ENCODE data around the gene SLC6A12. TPM values are rescaled to one million over a fixed set of nuclear protein-coding genes. Genes with fewer than 3 reads are reported as not detected.

Gene SLC6A12
- total RNA-seq, 1 experiment from 2014 or later = 2.1 TPM

DNA sequence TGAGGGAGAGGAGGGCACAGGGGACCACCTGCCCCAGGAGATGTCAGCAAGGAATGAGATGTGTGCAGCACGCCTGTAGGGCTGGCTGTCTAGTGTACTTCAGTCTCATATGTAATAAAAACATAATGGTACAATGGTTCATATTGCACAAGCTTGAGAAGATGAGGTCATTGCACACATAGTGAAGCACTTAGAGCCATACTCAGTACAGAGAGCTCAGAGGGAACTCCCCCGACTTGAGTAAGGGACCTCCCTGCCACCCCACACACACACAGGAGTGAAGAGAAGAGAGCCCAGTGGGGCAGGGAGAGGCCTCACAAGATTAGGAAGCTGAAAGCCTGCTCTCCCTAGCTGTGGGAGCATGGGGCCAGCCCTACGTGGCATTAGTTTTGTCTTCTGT, 61.5 kb downstream of the SLC6A12 start:
- POLR2A ChIA-PET = no interaction called here
- H3K27me3 ChIP-seq (replicated peaks; ENCODE audit: control insufficient read depth, insufficient read depth, low read length) = no peaks in the 10 kb centered on the region
- H3K36me3 ChIP-seq (ENCODE audit: control insufficient read depth, insufficient read depth, low read length) = no peaks in the 10 kb centered on the region
- no TSS peak for BruUV-seq (replicated peaks)
- H3K27ac Mint-ChIP-seq (ENCODE audit: unreplicated experiment) = no peak overlapping the region
- no peak for DNase-seq
- no peaks in the 10 kb centered on the region for H3K36me3 Mint-ChIP-seq (ENCODE audit: insufficient read depth, unreplicated experiment)
- H3K4me1 ChIP-seq = 0 out of 2 replicates have a peak, but pooled peaks cover 3% of the 10 kb centered on the region
- TF ChIP-seq, protein P1, sequence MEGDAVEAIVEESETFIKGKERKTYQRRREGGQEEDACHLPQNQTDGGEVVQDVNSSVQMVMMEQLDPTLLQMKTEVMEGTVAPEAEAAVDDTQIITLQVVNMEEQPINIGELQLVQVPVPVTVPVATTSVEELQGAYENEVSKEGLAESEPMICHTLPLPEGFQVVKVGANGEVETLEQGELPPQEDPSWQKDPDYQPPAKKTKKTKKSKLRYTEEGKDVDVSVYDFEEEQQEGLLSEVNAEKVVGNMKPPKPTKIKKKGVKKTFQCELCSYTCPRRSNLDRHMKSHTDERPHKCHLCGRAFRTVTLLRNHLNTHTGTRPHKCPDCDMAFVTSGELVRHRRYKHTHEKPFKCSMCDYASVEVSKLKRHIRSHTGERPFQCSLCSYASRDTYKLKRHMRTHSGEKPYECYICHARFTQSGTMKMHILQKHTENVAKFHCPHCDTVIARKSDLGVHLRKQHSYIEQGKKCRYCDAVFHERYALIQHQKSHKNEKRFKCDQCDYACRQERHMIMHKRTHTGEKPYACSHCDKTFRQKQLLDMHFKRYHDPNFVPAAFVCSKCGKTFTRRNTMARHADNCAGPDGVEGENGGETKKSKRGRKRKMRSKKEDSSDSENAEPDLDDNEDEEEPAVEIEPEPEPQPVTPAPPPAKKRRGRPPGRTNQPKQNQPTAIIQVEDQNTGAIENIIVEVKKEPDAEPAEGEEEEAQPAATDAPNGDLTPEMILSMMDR (IDR thresholded peaks at IDR 0.05; ENCODE audit: insufficient read depth in 1 of 2, low read depth in 1 of 2, low read length in 1 of 2, severe bottlenecking in 1 of 2, unreplicated experiment in 1 of 2) = no peak
- H3K9me3 Mint-ChIP-seq (ENCODE audit: unreplicated experiment) = no peaks in the 10 kb centered on the region
- CTCF ChIA-PET = interaction anchor here (1.5 kb wide), 1 partner anchor 43 kb away, joined by 4 read pairs; no protein-coding TSS in a partner anchor
- H3K4me1 Mint-ChIP-seq (ENCODE audit: low read depth, unreplicated experiment) = peaks cover 14% of the 10 kb centered on the region
- H3K4me3 Mint-ChIP-seq (ENCODE audit: unreplicated experiment) = no peak overlapping the region
- H3K4me3 ChIP-seq (ENCODE audit: low read depth, low read length) = no peak overlapping the region
- intact Hi-C loops (cut with micrococcal nuclease; ENCODE audit: unreplicated experiment) = no loop called here
- peaks cover 5% of the 10 kb centered on the region; the same call in 1 of the 2 replicates for H3K9me3 ChIP-seq
- no peaks in the 10 kb centered on the region for H3K27me3 Mint-ChIP-seq (ENCODE audit: insufficient read depth, unreplicated experiment)

DNA sequence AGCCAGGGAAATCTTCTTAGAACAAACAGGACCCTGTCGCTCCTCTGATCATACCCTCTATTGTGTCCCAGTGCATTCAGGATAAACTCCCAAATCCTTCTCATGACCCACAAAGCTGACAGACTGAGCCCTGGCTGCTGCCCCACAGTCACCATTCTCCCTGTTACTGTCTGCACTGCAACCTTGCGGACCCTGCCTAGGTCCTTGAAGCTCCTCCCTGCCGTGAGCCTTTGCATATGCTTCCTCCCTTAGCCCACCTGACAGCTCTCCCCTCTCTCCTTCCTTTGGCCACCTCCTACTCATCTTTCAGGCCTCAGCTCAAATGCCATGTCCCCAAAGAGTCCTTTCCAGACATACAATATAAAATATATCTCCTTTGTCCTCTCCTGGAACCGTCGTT, 62.4 kb downstream of the SLC6A12 start:
- BruUV-seq (replicated peaks) = no TSS peak

DNA sequence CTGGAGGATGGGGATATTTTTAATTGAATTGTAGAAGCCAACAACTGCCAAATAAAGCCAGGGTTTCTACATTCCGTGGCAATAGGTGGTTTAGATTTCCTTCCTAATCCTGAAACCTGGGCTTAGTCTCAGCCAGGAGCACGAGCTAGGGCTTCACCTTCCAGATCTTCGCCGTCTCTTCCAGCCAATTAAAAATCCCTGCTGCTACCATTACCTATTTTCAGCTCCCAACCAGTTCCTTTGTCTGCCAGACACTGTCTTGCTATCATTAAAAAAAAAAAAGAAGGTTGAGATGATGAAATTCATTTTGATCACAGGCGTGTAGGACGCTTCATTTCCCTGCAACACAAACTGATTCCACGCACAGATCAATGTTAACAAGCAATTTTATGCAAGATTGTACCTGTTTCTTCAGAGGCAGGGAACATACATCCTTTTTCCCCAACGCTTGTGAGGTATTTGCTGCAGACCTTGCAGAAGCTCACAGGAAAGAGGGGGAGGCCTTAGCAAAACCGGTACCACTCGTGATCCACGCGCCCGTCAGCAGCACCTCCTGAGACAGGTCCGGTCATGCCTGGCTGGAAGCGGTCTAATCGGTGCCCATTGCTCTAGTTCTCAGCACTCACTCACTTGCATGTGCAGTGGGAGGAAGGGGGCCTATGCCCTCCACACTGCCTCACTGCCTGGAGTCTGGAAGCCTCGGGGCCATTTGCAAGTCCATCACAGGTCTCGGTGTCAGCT, 65.1 kb downstream of the SLC6A12 start:
- CTCF ChIA-PET = no interaction called here
- Mint-ChIP-seq H3K4me1 (ENCODE audit: low read depth, unreplicated experiment) (peaks cover 38% of the 10 kb centered on the region), H3K9me3 (ENCODE audit: unreplicated experiment) (no peaks in the 10 kb centered on the region), H3K36me3 (ENCODE audit: insufficient read depth, unreplicated experiment) (no peaks in the 10 kb centered on the region), H3K4me3 (ENCODE audit: unreplicated experiment) (no peak overlapping the region), H3K27me3 (ENCODE audit: insufficient read depth, unreplicated experiment) (no peaks in the 10 kb centered on the region), H3K27ac (ENCODE audit: unreplicated experiment) (no peak overlapping the region)
- H3K9me3 ChIP-seq = no peaks in the 10 kb centered on the region
- TF ChIP-seq, protein P1 (IDR thresholded peaks at IDR 0.05; ENCODE audit: insufficient read depth in 1 of 2, low read depth in 1 of 2, low read length in 1 of 2, severe bottlenecking in 1 of 2, unreplicated experiment in 1 of 2) = no peak
- H3K4me3 ChIP-seq (ENCODE audit: low read depth, low read length) = no peak overlapping the region
- BruUV-seq (replicated peaks) = no TSS peak
- no peaks in the 10 kb centered on the region for H3K36me3 ChIP-seq (ENCODE audit: control insufficient read depth, insufficient read depth, low read length)
- H3K4me1 ChIP-seq = peaks cover 35% of the 10 kb centered on the region
- DNase-seq = no peak
- H3K27me3 ChIP-seq (replicated peaks; ENCODE audit: control insufficient read depth, insufficient read depth, low read length) = no peaks in the 10 kb centered on the region
- intact Hi-C loops (cut with micrococcal nuclease; ENCODE audit: unreplicated experiment) = no loop called here
- POLR2A ChIA-PET = no interaction called here

More for the DNA sequence above, 62.4 kb downstream of the SLC6A12 start:
- Histone ChIP-seq H3K4me1 (peaks cover 9% of the 10 kb centered on the region; the same call in 1 of the 2 replicates), H3K36me3 (ENCODE audit: control insufficient read depth, insufficient read depth, low read length) (no peaks in the 10 kb centered on the region), H3K4me3 (ENCODE audit: low read depth, low read length) (no peak overlapping the region), H3K27me3 (replicated peaks; ENCODE audit: control insufficient read depth, insufficient read depth, low read length) (no peaks in the 10 kb centered on the region), H3K9me3 (peaks cover 5% of the 10 kb centered on the region; the same call in 1 of the 2 replicates)
- Mint-ChIP-seq H3K4me1 (ENCODE audit: low read depth, unreplicated experiment) (peaks cover 14% of the 10 kb centered on the region), H3K27ac (ENCODE audit: unreplicated experiment) (no peak overlapping the region), H3K27me3 (ENCODE audit: insufficient read depth, unreplicated experiment) (no peaks in the 10 kb centered on the region), H3K9me3 (ENCODE audit: unreplicated experiment) (no peaks in the 10 kb centered on the region), H3K36me3 (ENCODE audit: insufficient read depth, unreplicated experiment) (no peaks in the 10 kb centered on the region), H3K4me3 (ENCODE audit: unreplicated experiment) (no peak overlapping the region)
- CTCF ChIA-PET = no interaction called here
- intact Hi-C loops (cut with micrococcal nuclease; ENCODE audit: unreplicated experiment) = no loop called here
- POLR2A ChIA-PET = no interaction called here
- DNase-seq = no peak
- TF ChIP-seq, protein P1 (IDR thresholded peaks at IDR 0.05; ENCODE audit: insufficient read depth in 1 of 2, low read depth in 1 of 2, low read length in 1 of 2, severe bottlenecking in 1 of 2, unreplicated experiment in 1 of 2) = no peak
